RWPE2 (cell line): Measurements from ENCODE around the gene PSMD11.

ENCODE experiments used
- ATAC-seq: fragments of 200-7000 bp; cut with Tn5 transposase; 3 replicates; pipeline ENCODE4 v1.9.1; 2021; ENCODE audit warnings: low read depth
- DNase-seq: peaks from one replicate; pipeline ENCODE4 v3.0.0-alpha.2; 2020; ENCODE audit warnings: low spot score
- H3K27ac ChIP-seq: fragments of 450-650 bp; 2 replicates; pipeline ENCODE4 v1.5.1; 2017; ENCODE audit warnings: mild to moderate bottlenecking; ENCODE audit not compliant: poor library complexity, severe bottlenecking
- H3K27me3 ChIP-seq: fragments of 250-450 bp; sonication (Bioruptor Pico); 2 replicates; pipeline ENCODE4 v1.5.1; 2021; ENCODE audit warnings: mild to moderate bottlenecking, moderate library complexity; ENCODE audit not compliant: insufficient read depth, poor library complexity, severe bottlenecking
- H3K36me3 ChIP-seq: fragments of 250-450 bp; sonication (Bioruptor Pico); 2 replicates; pipeline ENCODE4 v1.5.1; 2020; ENCODE audit warnings: low read depth, mild to moderate bottlenecking, moderate library complexity
- H3K4me1 ChIP-seq: fragments of 250-450 bp; sonication (Bioruptor Pico); 2 replicates; pipeline ENCODE4 v1.5.1; 2021; ENCODE audit warnings: mild to moderate bottlenecking, moderate library complexity; ENCODE audit not compliant: insufficient read depth, poor library complexity, severe bottlenecking
- H3K4me3 ChIP-seq: fragments of 250-450 bp; sonication (Bioruptor Pico); 2 replicates; pipeline ENCODE4 v1.5.1; 2021; ENCODE audit warnings: mild to moderate bottlenecking, moderate library complexity; ENCODE audit not compliant: severe bottlenecking
- H3K9me3 ChIP-seq: fragments of 250-450 bp; sonication (Bioruptor Pico); 2 replicates; pipeline ENCODE4 v1.5.1; 2021; ENCODE audit warnings: mild to moderate bottlenecking, moderate library complexity; ENCODE audit not compliant: severe bottlenecking
- TF ChIP-seq, protein P1 (sequence below): fragments of 450-650 bp; IDR thresholded peaks from one replicate; pipeline ENCODE4 v1.5.1; 2017; ENCODE audit warnings: mild to moderate bottlenecking, moderate library complexity; ENCODE audit not compliant: poor library complexity, severe bottlenecking

Gene PSMD11

GRCh38 chr17:32503251-32504165, 59.2 kb downstream of the PSMD11 start:
- no peak overlapping the region for H3K4me3 ChIP-seq
- peak; percentile 89 for ATAC-seq
- H3K27ac ChIP-seq = peak overlapping the region; percentile 36

GRCh38 chr17:32504166-32504990, 60.1 kb downstream of the PSMD11 start:
- Histone ChIP-seq H3K4me3 (no peak overlapping the region), H3K9me3 (no peaks in the 10 kb centered on the region), H3K27ac (peak overlapping the region; percentile 36), H3K27me3 (no peaks in the 10 kb centered on the region), H3K36me3 (no peaks in the 10 kb centered on the region), H3K4me1 (peaks cover 17% of the 10 kb centered on the region)
- ATAC-seq (peak; percentile 32; the same call in 1 of the 3 replicates), DNase-seq (no peak)
- TF ChIP-seq, protein P1, sequence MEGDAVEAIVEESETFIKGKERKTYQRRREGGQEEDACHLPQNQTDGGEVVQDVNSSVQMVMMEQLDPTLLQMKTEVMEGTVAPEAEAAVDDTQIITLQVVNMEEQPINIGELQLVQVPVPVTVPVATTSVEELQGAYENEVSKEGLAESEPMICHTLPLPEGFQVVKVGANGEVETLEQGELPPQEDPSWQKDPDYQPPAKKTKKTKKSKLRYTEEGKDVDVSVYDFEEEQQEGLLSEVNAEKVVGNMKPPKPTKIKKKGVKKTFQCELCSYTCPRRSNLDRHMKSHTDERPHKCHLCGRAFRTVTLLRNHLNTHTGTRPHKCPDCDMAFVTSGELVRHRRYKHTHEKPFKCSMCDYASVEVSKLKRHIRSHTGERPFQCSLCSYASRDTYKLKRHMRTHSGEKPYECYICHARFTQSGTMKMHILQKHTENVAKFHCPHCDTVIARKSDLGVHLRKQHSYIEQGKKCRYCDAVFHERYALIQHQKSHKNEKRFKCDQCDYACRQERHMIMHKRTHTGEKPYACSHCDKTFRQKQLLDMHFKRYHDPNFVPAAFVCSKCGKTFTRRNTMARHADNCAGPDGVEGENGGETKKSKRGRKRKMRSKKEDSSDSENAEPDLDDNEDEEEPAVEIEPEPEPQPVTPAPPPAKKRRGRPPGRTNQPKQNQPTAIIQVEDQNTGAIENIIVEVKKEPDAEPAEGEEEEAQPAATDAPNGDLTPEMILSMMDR = no peak

More at GRCh38 chr17:32503251-32504165, 59.2 kb downstream of the PSMD11 start:
- no peak for DNase-seq
- TF ChIP-seq, protein P1 = no peak
- no peaks in the 10 kb centered on the region for H3K27me3 ChIP-seq
- no peaks in the 10 kb centered on the region for H3K9me3 ChIP-seq
- H3K4me1 ChIP-seq = peaks cover 17% of the 10 kb centered on the region
- H3K36me3 ChIP-seq = no peaks in the 10 kb centered on the region

DNA sequence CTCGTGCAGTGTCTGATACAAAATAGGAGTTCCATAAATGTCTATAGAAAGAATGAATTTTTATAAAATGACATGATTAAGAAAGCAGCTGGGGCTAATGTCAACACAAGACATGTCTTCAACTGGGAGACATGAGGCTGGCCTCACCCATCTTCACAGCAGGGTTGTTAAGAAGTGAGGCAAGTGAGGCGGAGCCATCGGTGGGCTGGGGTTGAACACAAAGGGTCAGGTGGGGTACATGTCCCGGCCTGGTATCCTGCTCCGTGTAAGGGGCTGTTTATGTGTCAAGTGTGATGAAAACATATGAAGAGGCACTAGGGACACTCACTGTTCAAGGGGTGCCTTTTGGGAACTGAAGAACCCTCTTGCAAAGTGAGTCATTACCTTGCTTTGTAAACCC, 64.6 kb downstream of the PSMD11 start:
- no peak for ATAC-seq
- no peaks in the 10 kb centered on the region for H3K36me3 ChIP-seq
- no peaks in the 10 kb centered on the region for H3K9me3 ChIP-seq
- H3K4me1 ChIP-seq = peaks cover 7% of the 10 kb centered on the region
- TF ChIP-seq, protein P1 = no peak
- no peak for DNase-seq
- H3K4me3 ChIP-seq = no peak overlapping the region
- H3K27me3 ChIP-seq = no peaks in the 10 kb centered on the region
- H3K27ac ChIP-seq = no peak overlapping the region

GRCh38 chr17:32510466-32510865, 66.2 kb downstream of the PSMD11 start:
- TF ChIP-seq, protein P1 = no peak
- Histone ChIP-seq H3K4me1 (no peaks in the 10 kb centered on the region), H3K9me3 (no peaks in the 10 kb centered on the region), H3K27me3 (no peaks in the 10 kb centered on the region), H3K27ac (no peak overlapping the region), H3K4me3 (no peak overlapping the region), H3K36me3 (no peaks in the 10 kb centered on the region)
- DNase-seq = no peak
- no peak for ATAC-seq
